T-cell (primary cell): ENCODE measurements around the gene PTPRT. TPM values are rescaled to one million over a fixed set of nuclear protein-coding genes. Genes with fewer than 3 reads are reported as not detected.

ENCODE experiments used
- ATAC-seq, 4 experiments: fragments of 200-7000 bp in 3 of 4; fragments of 150-1000 bp in 1 of 4; cut with Tn5 transposase; replicated peaks in 1 of 4; 1 replicate in 3 of 4; 2 replicates in 1 of 4; pipeline ENCODE4 v1.10.0; 2021; ENCODE audit warnings: moderate library complexity in 3 of 4, mild to moderate bottlenecking in 2 of 4, moderate number of reproducible peaks in 1 of 4
- CTCF ChIA-PET, 2 donors: fragments of 300-600 bp; sonication (Branson Sonifier 250); formaldehyde crosslinking; loops; one replicate each; lab custom pipeline; 2022; ENCODE audit warnings: antibody characterized with exemption in 2 of 2; lab: Charles Lee
- POLR2A ChIA-PET, 2 donors: fragments of 300-600 bp; sonication (Branson Sonifier 250); formaldehyde crosslinking; loops; one replicate each; lab custom pipeline; 2022; ENCODE audit warnings: antibody characterized with exemption in 2 of 2; lab: Charles Lee
- DNase-seq, 35 experiments: peaks; one replicate each; pipeline versions ENCODE4 v3.0.0 to v3.0.0-alpha.2; 2013 to 2023
- H3K27ac ChIP-seq: one replicate; pipeline ENCODE4 v1.5.1; 2013; ENCODE audit warnings: low read length
- H3K27me3 ChIP-seq, 2 experiments: replicated peaks in 1 of 2; 1 replicate in 1 of 2; 2 replicates in 1 of 2; pipeline versions ENCODE4 v1.6.1 to v1.7.0; 2013; ENCODE audit warnings: low read length in 1 of 2, mixed read lengths in 1 of 2; ENCODE audit not compliant: control insufficient read depth in 2 of 2, insufficient read depth in 2 of 2; ENCODE audit errors: extremely low read depth in 1 of 2
- H3K36me3 ChIP-seq, 2 donors: 1 replicate in 1 of 2; 2 replicates in 1 of 2; pipeline versions ENCODE4 v1.6.1 to v1.7.0; 2013; ENCODE audit warnings: low read length in 1 of 2; ENCODE audit not compliant: control insufficient read depth in 2 of 2, insufficient read depth in 1 of 2; ENCODE audit errors: extremely low read depth in 1 of 2
- H3K4me1 ChIP-seq, 2 experiments: 1 replicate in 1 of 2; 2 replicates in 1 of 2; pipeline versions ENCODE4 v1.6.1 to v1.7.0; 2013; ENCODE audit warnings: low read length in 2 of 2, mixed read lengths in 1 of 2; ENCODE audit not compliant: insufficient read depth in 2 of 2, control insufficient read depth in 1 of 2; ENCODE audit errors: extremely low read depth in 1 of 2
- H3K4me3 ChIP-seq, 2 donors: 1 replicate in 1 of 2; 2 replicates in 1 of 2; pipeline versions ENCODE4 v1.5.1 to v1.7.0; 2013; ENCODE audit warnings: mild to moderate bottlenecking in 2 of 2, low read length in 1 of 2, moderate library complexity in 1 of 2; ENCODE audit not compliant: control insufficient read depth in 1 of 2; ENCODE audit errors: extremely low read depth in 1 of 2
- H3K9me3 ChIP-seq: 2 replicates; pipeline ENCODE4 v1.7.0; 2013
- H3K27ac Mint-ChIP-seq, 2 donors: one replicate each; pipeline ENCODE4 v1.8.0; 2020 to 2021; ENCODE audit warnings: mild to moderate bottlenecking in 2 of 2, mixed read lengths in 2 of 2
- H3K27me3 Mint-ChIP-seq, 2 donors: one replicate each; pipeline ENCODE4 v1.8.0; 2021 to 2022; ENCODE audit warnings: mixed read lengths in 2 of 2
- H3K36me3 Mint-ChIP-seq: one replicate; pipeline ENCODE4 v1.8.0; 2021; ENCODE audit warnings: mixed read lengths
- H3K4me1 Mint-ChIP-seq, 3 donors: one replicate each; pipeline ENCODE4 v1.8.0; 2020 to 2022; ENCODE audit warnings: mixed read lengths in 3 of 3, mild to moderate bottlenecking in 1 of 3
- H3K4me3 Mint-ChIP-seq, 3 donors: one replicate each; pipeline ENCODE4 v1.8.0; 2020 to 2022; ENCODE audit warnings: mild to moderate bottlenecking in 3 of 3, mixed read lengths in 3 of 3, moderate library complexity in 3 of 3
- H3K9me3 Mint-ChIP-seq, 3 donors: one replicate each; pipeline ENCODE4 v1.8.0; 2020 to 2022; ENCODE audit warnings: mixed read lengths in 3 of 3
- WGBS: methylation state at CpG from one replicate; pipeline ENCODE4 v1.1.5; 2013; ENCODE audit warnings: missing lambda C conversion rate; ENCODE audit not compliant: insufficient coverage; 5-methylcytosine and 5-hydroxymethylcytosine counted together
- total RNA-seq, 35 experiments: library from RNA in 6 of 35; stranded (reverse) in 6 of 35; fragments of 120-200 nt in 1 of 35; gene quantifications; one replicate each; pipeline versions ENCODE4 v1.2.1 to v1.2.4 and lab custom pipeline; 2013 to 2026

PTPRT gene
- total RNA-seq, 5 donors from 2014 or later (not counting 1 experiment from before 2014, with no cell fraction given) = not detected

DNA sequence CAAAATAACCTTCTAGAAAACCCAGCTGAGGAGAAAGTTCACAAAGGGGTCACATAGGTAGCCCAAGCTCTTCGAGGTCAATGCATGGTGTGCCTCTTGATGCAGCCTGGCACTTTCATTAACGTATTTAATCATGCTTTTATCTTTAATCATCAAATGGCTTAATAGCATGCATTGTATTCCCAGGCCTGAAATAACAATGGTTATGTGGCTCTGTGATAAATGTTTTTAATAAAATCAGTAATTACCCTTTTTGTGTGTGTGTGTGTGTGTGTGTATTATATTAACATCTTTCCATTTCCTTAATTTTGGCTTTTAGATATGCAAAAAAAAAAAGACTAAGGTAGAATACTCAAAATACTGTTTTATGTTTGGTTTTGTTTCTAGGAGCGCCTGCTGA is 681.8 kb downstream of the PTPRT start:
- Histone ChIP-seq H3K27ac (no peak overlapping the region), H3K27me3 (no peaks in the 10 kb centered on the region), H3K4me1 (no peaks in the 10 kb centered on the region), H3K9me3 (no peaks in the 10 kb centered on the region), H3K36me3 (no peaks in the 10 kb centered on the region), H3K4me3 (no peak overlapping the region)
- ChIA-PET CTCF (no interaction called here), POLR2A (no interaction called here)
- H3K4me1 Mint-ChIP-seq = no peaks in the 10 kb centered on the region
- ATAC-seq (no peak), DNase-seq (no peak)
- no peak overlapping the region for H3K27ac Mint-ChIP-seq
- no peaks in the 10 kb centered on the region for H3K27me3 Mint-ChIP-seq
- H3K36me3 Mint-ChIP-seq = no peaks in the 10 kb centered on the region
- no peak overlapping the region for H3K4me3 Mint-ChIP-seq
- no CpG with 5 or more reads among the region's 3 CpGs for WGBS
- H3K9me3 Mint-ChIP-seq = peaks cover 0 to 7% (median 4%) of the 10 kb centered on the region in 3 donors

DNA sequence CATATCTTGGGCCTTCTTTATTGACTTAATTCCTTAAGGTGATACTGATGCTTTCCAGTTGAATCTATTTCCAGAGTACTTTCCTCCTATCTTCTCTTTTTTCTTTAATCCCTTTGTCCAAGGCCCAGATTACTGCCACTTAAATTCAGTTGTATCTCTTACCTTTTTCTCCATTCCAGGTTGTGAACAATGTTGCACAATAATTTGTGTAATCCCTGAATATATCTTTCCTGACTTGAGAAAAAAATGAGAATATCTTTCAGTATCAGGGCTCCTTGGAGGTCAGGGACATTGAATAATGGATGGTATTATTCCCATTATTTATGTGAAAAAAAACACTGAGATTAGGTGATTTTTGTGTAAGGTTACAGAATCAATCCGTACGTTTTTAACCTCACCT is 683.3 kb downstream of the PTPRT start:
- POLR2A ChIA-PET = no interaction called here
- no peaks in the 10 kb centered on the region for H3K4me1 Mint-ChIP-seq
- no peaks in the 10 kb centered on the region for H3K27me3 Mint-ChIP-seq
- H3K4me3 ChIP-seq = no peak overlapping the region
- H3K27ac Mint-ChIP-seq = no peak overlapping the region
- CTCF ChIA-PET = no interaction called here
- H3K9me3 ChIP-seq = no peaks in the 10 kb centered on the region
- no peaks in the 10 kb centered on the region for H3K27me3 ChIP-seq
- no peaks in the 10 kb centered on the region for H3K4me1 ChIP-seq
- no peak overlapping the region for H3K27ac ChIP-seq
- no peaks in the 10 kb centered on the region for H3K36me3 Mint-ChIP-seq
- H3K4me3 Mint-ChIP-seq = no peak overlapping the region
- DNase-seq (no peak), ATAC-seq (no peak)
- WGBS = no CpG with 5 or more reads among the region's 2 CpGs
- peaks cover 0 to 5% (median 4%) of the 10 kb centered on the region in 3 donors for H3K9me3 Mint-ChIP-seq
- no peaks in the 10 kb centered on the region for H3K36me3 ChIP-seq

DNA sequence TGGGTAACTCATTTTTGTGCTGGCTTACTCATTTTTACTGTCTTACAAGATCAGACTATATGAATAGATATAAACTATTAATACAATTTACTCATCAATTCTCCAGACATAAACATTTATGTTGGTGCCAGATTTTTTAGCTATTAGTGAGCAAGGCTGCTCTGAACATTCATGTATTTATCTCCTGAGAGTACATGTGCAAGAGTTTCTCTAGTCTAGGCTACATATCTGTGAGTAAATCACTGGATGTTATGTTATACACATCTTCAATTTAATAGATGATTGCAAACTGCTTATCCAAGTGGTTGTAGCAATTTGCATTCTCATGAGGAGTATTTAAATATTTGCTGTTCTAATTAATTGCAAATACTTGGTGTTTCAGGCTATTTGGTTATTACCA is 687.1 kb downstream of the PTPRT start:
- Histone ChIP-seq H3K4me3 (no peak overlapping the region), H3K4me1 (no peaks in the 10 kb centered on the region), H3K36me3 (no peaks in the 10 kb centered on the region), H3K27ac (no peak overlapping the region), H3K27me3 (no peaks in the 10 kb centered on the region), H3K9me3 (no peaks in the 10 kb centered on the region)
- H3K36me3 Mint-ChIP-seq = no peaks in the 10 kb centered on the region
- peaks cover 0 to 9% (median 6%) of the 10 kb centered on the region in 3 donors for H3K9me3 Mint-ChIP-seq
- no peak overlapping the region for H3K4me3 Mint-ChIP-seq
- no peaks in the 10 kb centered on the region for H3K4me1 Mint-ChIP-seq
- POLR2A ChIA-PET = no interaction called here
- peaks cover 0 to 4% of the 10 kb centered on the region in 2 donors for H3K27me3 Mint-ChIP-seq
- CTCF ChIA-PET = no interaction called here
- no peak overlapping the region for H3K27ac Mint-ChIP-seq
- ATAC-seq (no peak), DNase-seq (no peak)

DNA sequence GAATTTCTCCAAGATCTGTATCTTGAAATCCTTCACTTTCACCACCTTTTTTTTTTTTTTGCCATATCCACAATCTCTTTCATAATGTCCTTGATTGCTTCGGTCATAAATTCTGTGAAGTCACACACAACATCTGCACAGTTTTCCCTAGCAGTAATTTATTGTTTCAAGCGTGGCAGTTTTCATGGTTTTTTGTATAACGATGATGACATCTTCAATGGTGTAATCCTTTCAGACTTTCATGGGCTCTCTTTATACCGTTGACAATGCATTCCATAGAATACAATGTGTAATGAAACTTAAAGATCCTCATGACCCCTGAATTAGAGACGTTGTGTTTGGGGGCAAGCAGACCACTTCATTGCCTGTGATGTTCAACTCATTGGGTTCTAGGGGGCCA is 693.1 kb downstream of the PTPRT start:
- Mint-ChIP-seq H3K4me1 (no peaks in the 10 kb centered on the region), H3K27ac (no peak overlapping the region), H3K9me3 (peaks cover 0 to 12% (median 12%) of the 10 kb centered on the region in 3 donors), H3K36me3 (no peaks in the 10 kb centered on the region), H3K27me3 (peaks cover 0 to 4% of the 10 kb centered on the region in 2 donors), H3K4me3 (no peak overlapping the region)
- DNase-seq = no peak
- Histone ChIP-seq H3K36me3 (no peaks in the 10 kb centered on the region), H3K4me3 (no peak overlapping the region), H3K27me3 (no peaks in the 10 kb centered on the region), H3K27ac (no peak overlapping the region), H3K9me3 (no peaks in the 10 kb centered on the region), H3K4me1 (no peaks in the 10 kb centered on the region)
- ChIA-PET CTCF (no interaction called here), POLR2A (no interaction called here)
- WGBS = 60% methylated on average over 1 of the region's 5 CpGs
- ATAC-seq = no peak

DNA sequence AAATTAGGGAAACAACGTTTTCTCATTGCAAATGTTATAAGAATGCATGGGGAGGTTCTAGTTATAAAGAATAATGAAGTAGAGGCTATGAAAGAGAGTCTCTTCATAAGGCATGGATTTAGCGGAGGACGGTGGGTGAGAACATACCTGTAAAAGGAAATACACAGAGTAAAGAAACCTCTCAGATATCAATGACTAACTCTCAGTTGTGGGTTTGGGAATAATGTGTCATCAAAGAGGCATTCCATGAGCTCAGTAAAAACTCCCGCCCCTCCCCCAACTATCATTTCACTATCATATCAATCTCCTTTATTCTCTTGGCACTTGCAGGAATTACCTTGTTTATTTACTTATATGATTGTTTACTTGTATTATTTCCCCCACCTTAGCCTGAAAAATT is 695.4 kb downstream of the PTPRT start:
- DNase-seq = no peak
- no peaks in the 10 kb centered on the region for H3K36me3 ChIP-seq
- CTCF ChIA-PET = no interaction called here
- H3K4me1 ChIP-seq = no peaks in the 10 kb centered on the region
- POLR2A ChIA-PET = no interaction called here
- H3K27me3 Mint-ChIP-seq = peaks cover 0 to 4% of the 10 kb centered on the region in 2 donors
- no peak for ATAC-seq
- peaks cover 0 to 12% (median 12%) of the 10 kb centered on the region in 3 donors for H3K9me3 Mint-ChIP-seq
- H3K9me3 ChIP-seq = no peaks in the 10 kb centered on the region
- no peak overlapping the region for H3K4me3 ChIP-seq
- no peaks in the 10 kb centered on the region for H3K27me3 ChIP-seq
- H3K27ac ChIP-seq = no peak overlapping the region
- no peaks in the 10 kb centered on the region for H3K4me1 Mint-ChIP-seq
- H3K4me3 Mint-ChIP-seq = no peak overlapping the region
- WGBS = no CpG with 5 or more reads among the region's 4 CpGs
- no peaks in the 10 kb centered on the region for H3K36me3 Mint-ChIP-seq
- H3K27ac Mint-ChIP-seq = no peak overlapping the region

DNA sequence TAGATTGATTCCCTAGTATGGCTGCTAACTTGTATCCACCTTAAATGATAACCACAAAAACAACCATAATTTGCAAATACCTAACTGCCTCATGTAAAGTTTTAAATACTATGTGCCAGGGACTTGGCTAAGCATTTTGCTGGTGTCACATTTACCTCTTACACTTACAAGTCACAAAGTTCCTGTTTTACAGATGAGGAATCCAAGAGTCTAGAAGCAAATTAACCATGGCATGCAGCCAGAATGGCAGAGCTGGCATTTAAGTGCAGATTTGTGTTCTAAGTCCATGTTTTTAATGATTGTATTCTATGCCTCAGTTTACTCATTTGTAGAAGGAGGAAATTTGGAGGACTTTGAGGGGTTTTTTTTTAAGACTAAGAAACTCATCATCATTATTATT is 696.7 kb downstream of the PTPRT start:
- Mint-ChIP-seq H3K36me3 (no peaks in the 10 kb centered on the region), H3K9me3 (peaks cover 0 to 6% (median 6%) of the 10 kb centered on the region in 3 donors), H3K4me3 (no peak overlapping the region), H3K4me1 (no peaks in the 10 kb centered on the region), H3K27me3 (no peaks in the 10 kb centered on the region), H3K27ac (no peak overlapping the region)
- ChIA-PET CTCF (no interaction called here), POLR2A (no interaction called here)
- no peaks in the 10 kb centered on the region for H3K27me3 ChIP-seq
- ATAC-seq (no peak), DNase-seq (no peak)
- H3K4me3 ChIP-seq = no peak overlapping the region
- H3K4me1 ChIP-seq = no peaks in the 10 kb centered on the region
- H3K36me3 ChIP-seq = no peaks in the 10 kb centered on the region
- H3K27ac ChIP-seq = no peak overlapping the region
- no peaks in the 10 kb centered on the region for H3K9me3 ChIP-seq

DNA sequence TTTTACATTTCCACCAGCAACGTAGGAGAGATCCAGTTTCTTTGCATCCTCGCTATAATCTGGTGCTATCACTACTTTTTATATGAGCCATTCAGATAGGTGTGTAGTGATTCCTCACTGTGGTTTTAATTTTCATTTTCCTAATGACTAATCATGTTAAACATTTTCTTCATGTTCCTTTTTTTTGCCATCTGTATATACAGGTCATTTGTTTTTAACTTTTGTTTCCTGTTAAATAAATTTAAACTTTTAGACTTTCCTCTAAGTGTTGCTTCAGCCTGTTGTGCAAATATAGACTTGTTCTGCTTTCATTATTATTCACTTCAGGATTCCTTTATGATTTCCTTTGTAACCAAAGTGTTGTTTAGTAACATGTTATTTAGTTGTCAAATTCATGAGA is 697.4 kb downstream of the PTPRT start:
- Histone ChIP-seq H3K27me3 (no peaks in the 10 kb centered on the region), H3K27ac (no peak overlapping the region), H3K4me1 (no peaks in the 10 kb centered on the region), H3K9me3 (no peaks in the 10 kb centered on the region), H3K36me3 (no peaks in the 10 kb centered on the region), H3K4me3 (no peak overlapping the region)
- Mint-ChIP-seq H3K36me3 (no peaks in the 10 kb centered on the region), H3K4me1 (no peaks in the 10 kb centered on the region), H3K27ac (no peak overlapping the region), H3K4me3 (no peak overlapping the region), H3K27me3 (no peaks in the 10 kb centered on the region), H3K9me3 (peaks cover 0 to 11% (median 6%) of the 10 kb centered on the region in 3 donors)
- no CpG with 5 or more reads among the region's 2 CpGs for WGBS
- CTCF ChIA-PET = no interaction called here
- ATAC-seq = no peak
- no peak for DNase-seq
- POLR2A ChIA-PET = no interaction called here
